Fibroblast of skin of right quadriceps (primary cell): ENCODE data around the gene PSMA8.
A peak's percentile ranks its signal among the peaks of the same experiment; 100 is the strongest.
"Not testable (repeated sequence)": the region's sequence is repeated elsewhere in the genome, so short reads cannot be mapped to it uniquely, and the experiment has no call there.

Experiments
- DNase-seq: peaks from one replicate; pipeline ENCODE4 v3.0.0-alpha.2; 2013

Gene PSMA8

DNA sequence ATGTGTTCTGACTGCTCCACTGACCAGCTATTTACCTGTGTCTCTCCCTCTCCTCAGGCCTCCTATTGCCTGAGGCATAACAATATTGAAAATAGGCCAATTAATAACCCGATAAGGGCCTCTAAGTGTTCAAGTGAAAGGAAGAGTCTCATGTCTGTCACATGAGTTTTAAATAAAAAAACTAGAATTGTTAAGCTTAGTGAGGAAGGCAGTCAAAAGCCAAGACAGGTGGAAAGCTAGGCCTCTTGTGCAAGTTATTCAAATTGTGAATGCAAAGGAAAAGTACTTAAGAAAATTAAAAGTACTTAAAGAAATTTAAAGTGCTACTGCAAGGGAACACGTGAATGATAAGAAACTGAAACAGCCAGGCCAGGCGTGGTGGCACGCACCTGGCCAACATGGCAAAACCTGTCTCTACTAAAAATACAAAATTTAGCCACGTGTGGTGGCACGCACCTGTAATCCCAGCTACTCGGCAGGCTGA, 47.7 kb downstream of the PSMA8 start:
- DNase-seq = no peak

DNA sequence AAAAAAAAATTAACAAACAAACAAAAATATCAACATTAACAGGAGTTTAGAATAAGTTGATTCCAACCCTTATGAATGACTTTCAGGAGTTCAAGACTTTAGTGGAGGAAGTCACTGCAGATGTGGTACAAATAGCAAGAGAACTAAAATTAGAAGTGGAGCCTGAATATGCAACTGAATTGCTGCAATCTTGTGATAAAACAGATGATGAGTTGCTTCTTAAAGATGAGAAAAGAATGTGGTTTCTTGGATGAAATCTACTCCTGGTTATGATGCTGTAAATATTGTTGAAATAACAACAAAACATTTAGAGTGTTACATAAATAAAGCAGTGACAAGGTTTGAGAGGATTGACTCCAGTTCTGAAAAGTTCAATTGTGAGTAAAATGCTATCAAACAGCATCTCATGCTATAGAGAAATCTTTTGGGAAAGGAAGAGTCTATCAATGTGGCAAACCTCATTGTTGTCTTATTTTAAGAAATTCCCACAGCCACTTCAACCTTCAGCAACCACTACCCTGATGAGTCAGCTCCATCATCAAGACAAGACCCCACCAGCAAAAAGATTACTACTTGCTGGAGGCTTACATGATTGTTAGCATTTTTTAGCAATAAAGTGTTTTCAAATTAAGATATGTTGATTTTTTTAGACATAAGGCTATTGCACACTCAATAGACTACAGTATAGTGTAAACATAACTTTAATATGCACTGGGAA, 49.9 kb downstream of the PSMA8 start:
- DNase-seq = no peak

DNA sequence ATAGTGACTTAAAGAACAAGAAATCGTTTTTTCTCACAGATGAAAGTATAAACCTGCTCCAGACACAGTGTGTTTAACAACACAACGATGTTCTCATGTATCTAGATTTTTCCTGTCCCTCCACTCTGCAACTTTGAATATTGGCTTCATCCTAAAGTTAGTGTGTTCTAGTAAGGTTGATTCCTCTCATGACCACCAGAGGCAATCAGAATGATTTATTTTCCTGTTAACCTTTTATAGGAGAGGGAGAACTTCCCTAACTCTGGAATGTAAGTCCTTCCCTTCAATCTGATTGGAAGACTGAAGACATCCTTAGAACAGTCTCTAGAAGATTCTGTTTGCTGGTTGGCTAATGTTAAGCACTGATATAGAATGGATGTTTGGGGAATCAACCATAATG, 51.6 kb downstream of the PSMA8 start:
- no peak for DNase-seq

DNA sequence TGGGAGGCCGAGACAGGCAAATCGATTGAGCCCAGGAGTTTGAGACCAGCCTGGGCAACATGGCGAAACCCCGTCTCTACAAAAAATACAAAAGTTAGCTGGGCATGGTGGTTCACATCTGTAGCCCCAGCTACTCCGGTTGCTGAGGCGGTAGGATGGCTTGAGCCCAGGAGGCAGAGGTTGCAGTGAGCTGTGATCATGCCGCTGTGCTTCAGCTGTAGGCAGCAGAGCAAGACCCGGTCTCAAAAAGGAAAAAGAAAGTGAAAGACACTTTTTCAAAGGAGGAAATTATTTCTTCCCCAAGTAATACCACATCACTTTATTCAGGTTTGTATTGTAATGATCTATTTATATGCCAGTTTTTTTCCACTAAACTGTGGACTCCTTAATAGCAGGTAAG, 56.8 kb downstream of the PSMA8 start:
- no peak for DNase-seq

- no peak for DNase-seq
Measured at GRCh38 chr18:26192233-26192632, 58.6 kb downstream of the PSMA8 start.

GRCh38 chr18:26196605-26197004, 62.9 kb downstream of the PSMA8 start:
- DNase-seq = no peak

DNA sequence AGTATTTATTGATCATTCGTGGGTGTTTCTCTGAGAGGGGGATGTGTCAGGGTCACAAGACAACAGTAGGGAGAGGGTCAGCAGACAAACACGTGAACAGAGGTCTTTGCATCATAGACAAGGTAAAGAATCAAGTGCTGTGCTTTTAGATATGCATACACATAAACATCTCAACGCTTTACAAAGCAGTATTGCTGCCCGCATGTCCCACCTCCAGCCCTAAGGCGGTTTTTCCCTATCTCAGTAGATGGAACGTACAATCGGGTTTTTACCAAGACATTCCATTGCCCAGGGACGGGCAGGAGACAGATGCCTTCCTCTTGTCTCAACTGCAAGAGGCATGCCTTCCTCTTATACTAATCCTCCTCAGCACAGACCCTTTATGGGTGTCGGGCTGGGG, 68.3 kb downstream of the PSMA8 start:
- not testable (repeated sequence) for DNase-seq

- no peak for DNase-seq
Measured at GRCh38 chr18:26205318-26205717, 71.6 kb downstream of the PSMA8 start.

- DNase-seq = no peak
Measured at GRCh38 chr18:26206488-26206887, 72.8 kb downstream of the PSMA8 start.

DNA sequence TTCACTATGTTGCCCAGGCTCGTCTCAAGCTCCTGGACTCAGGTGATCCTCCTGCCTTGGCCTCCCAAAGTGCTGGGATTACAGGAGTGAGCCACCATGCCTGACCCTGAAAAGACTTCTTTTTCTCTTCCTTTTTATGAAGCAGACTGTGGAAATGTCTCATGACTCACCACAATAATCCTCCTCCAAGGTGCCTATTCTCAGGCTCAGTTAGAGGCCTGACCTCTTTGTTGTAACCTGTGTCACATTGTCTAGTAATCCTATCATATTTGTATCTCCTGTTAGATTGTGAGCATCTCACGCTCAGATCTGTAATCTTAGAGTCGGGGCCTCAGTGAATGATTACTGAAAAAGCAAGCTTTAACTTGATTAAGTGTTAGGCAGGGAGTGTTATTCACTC, 74.3 kb downstream of the PSMA8 start:
- no peak for DNase-seq

DNA sequence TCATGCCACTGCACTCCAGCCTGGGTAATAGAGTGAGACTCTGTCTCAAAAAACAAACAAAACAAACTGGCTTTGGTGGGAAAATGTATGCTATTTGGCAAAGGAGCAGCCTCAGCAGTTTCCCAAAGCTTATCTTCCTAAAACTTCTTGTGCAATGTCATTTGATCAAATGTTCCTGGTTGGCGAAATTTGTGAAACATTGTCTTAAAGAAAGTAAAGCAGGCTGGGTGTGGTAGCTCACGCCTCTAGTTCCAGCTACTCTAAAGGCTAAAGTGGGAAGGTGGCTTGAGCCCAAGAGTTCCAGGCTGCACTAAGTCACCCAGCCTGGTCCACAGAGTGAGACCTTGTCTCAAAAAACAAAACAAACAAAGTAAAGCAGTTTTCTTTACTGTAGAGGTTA, 75.3 kb downstream of the PSMA8 start:
- no peak for DNase-seq

DNA sequence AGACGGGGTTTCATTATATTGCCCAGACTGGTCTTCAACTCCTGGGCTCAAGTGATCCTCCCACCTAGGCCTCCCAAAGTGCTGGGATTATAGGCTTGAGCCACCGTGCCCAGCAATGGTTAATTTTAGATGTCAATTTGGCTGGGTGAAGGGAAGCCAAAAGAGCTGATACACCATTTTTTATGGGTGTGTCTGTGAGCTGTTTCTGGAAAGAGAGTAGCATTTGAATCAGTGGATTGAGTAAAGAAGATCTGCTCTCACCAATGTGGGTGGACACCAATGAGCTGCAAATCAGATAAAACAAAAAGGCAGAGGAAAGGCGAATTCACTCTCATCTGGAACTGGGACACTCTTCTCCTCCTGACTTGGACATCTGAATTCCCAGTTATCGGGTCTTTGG, 76.5 kb downstream of the PSMA8 start:
- DNase-seq = no peak

DNA sequence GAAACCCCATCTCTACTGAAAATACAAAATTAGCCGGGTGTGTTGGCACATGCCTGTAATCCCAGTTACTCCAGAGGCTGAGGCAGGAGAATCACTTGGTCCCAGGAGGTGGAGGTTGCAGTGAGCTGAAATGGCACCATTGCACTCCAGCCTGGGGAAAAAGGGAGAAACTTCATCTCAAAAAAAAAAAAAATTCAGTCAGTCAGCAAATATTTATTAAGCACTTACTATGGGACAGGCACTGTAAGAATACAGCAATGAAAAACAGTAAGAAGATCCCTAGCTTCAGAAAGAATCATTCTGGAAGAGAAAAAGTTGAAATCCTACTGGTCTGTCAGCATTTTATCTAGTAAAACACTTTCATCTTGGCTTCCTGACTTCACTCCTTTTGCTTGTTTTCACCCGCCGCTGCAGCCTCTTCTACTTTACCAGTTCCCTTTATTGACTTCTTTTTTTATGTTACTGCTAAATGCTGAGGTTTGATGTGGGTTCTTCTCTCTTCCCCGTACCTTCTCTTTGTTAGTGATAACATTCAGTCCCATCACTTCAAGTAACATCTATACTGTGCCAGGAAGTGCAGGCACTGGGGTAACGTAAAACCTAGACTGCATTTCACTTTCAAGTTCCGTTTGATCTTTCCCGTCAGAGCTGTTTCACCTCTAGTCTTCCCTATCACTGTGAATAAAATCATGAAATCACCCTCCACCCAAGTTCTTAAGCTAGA, 81.7 kb downstream of the PSMA8 start:
- no peak for DNase-seq

DNA sequence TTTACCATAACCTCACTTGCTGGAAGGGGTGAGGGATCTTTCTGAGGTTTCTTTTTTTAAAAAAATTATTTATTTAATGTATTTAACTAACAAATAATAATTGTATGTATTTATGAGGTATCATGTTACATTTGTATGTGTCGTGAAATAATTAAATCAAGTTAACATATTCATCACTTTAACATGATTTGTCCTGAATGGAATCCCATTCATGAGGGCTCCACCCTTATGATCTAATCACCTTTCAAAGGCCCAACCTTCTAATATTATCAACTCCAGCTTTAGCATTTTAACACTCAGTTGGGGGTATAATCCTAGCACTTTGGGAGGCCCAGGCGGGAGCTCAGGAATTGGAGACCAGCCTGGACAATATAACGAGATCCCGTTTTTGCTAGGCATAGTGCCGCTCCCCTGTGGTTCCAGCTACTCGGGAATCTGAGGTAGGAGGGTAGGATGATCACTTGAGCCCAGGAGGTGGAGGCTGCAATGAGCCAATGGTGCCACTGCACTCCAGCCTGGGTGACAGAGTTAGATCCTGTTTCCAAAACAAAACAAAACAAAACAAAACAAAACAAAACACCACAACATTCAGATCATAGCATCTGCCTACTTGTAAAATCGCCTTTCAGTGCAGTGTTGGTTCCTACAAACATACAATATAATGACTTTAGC, 91.5 kb downstream of the PSMA8 start:
- no peak for DNase-seq

DNA sequence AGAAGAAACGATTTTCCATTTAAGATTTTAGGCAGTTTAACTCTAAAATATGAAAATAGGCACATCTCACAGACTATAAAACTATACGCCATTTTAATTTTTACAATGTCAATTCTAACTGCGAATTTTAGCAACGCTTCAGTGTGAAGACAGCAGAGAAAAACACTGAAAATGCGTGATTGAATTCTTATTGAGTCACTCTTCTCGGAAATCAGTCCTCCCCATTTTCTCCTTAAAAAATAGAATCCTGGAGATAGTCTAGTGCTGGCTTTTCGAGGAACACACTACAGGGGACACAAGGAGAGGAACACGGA, 92.2 kb downstream of the PSMA8 start:
- no peak for DNase-seq

DNA sequence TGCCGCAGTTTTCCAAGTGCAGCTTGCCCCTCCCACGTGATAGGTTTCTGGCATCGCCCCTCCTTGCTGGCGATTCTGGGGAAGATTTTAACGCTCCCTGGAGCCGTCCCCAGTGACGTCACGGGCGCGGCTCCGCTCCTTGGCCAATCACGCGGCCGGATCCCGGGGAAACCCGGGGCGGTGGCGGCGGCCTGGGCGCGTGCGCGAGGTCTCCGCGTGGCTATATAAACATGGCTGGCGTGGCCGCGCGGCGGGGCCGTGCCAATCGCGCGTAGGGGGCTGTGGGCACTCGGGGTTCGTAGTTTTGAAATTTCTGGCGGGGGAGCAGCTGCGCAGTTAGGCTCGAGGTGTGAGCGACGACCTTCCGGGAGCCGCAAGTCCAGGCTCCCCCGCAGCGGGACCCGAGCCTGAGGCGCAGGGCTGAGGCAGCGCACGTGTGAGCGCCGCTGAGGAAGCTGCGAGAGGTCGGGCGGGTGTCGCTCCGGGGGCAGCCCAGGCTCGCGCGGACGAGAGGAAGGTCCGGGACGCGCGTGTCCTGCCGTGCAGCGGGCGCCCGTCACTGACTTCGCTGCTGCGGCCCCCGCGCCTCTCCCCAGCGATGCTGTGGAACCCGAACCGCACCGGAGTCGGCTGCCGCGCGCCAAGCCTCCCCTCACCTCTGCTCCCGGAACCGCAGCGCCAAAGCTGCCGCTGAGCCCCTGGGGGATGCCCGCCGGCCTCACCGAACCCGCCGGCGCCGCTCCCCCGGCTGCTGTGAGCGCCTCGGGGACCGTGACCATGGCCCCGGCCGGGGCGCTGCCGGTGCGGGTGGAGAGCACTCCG, 92.8 kb downstream of the PSMA8 start, which contains the start of gene TAF4B:
TSS of gene TAF4B (plus strand) at position 217 of the 822 bp plus-strand sequence. CDS start at position 706, 489 bp downstream.
- peak; percentile 91 for DNase-seq

- peak; percentile 2 for DNase-seq
Measured at GRCh38 chr18:26227051-26227670, 93.5 kb downstream of the PSMA8 start.

- no peak for DNase-seq
Measured at GRCh38 chr18:26228562-26229260, 95.0 kb downstream of the PSMA8 start.

GRCh38 chr18:26230497-26230896, 96.8 kb downstream of the PSMA8 start:
- no peak for DNase-seq

- DNase-seq = no peak
Measured at GRCh38 chr18:26233208-26233607, 99.5 kb downstream of the PSMA8 start.

DNA sequence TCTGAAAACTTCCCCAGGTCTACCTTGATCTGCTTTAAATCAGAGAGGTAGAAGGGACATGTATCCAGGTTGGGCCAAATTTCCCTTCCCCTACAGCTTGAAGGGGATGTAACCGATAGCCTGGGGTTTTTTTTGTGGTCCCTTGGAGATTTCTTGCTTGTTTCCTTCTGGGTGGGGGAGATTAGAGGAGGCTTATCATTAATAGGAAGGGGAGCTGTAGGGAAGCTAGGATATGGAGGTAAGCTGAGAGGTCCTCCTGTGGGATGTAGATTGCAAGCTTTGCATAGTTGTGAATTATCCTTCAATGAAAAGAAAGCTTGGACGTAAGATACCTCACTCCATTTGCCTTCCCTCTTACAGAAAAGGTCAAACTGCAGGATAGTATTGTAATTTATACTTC, 103.7 kb downstream of the PSMA8 start:
- not testable (repeated sequence) for DNase-seq

- not testable (repeated sequence) for DNase-seq
Measured at GRCh38 chr18:26238718-26239117, 105.0 kb downstream of the PSMA8 start.
